Measurements from ENCODE around the gene GAB4. TPM values are rescaled to one million over a fixed set of nuclear protein-coding genes. Genes with fewer than 3 reads are reported as not detected.
"Not testable (repeated sequence)": the region's sequence is repeated elsewhere in the genome, so short reads cannot be mapped to it uniquely, and the experiment has no call there.

The GAB4 gene
- total and polyA plus RNA-seq, 8 donors = not detected

DNA sequence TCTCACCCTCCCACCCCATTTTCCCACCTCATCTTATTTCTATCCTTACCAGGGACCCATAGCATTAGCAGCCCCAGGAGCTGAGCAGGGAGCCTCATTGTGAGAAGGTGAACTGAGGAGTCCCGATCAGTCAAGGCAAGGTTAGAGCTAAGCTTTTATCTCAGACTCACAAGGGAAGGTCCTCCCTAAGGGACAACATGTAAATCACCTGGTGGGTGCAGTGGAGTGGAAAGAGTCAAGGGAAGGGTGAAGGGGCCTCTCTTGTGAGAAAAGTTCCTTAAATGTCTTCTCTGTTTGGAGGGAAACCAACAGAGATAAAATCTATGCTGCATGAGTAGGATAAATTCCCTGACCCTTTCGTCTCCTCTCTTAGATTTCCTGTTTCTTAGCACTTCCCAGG is 85.9 kb downstream of the GAB4 start:
- no peak for DNase-seq
- intact Hi-C loops (cut with DNase I; ENCODE audit: low total_unique reads) = loop anchor here (10.0 kb wide), 1 partner anchor 133 kb away; no protein-coding TSS in a partner anchor
- no peak for TF ChIP-seq POLR2A (IDR thresholded peaks at IDR 0.05)
- no peak for TF ChIP-seq CTCF (IDR thresholded peaks at IDR 0.05)
- TF ChIP-seq EP300 (IDR thresholded peaks at IDR 0.05) = no peak
- TF ChIP-seq POLR2AphosphoS5 (IDR thresholded peaks at IDR 0.05) = no peak

GRCh38 chr22:16917144-16918003 is 90.6 kb downstream of the GAB4 start:
- Histone ChIP-seq H3K36me3 (no peaks in the 10 kb centered on the region), H3K4me1 (no peaks in the 10 kb centered on the region), H3K27ac (no peak overlapping the region), H3K9me3 (no peaks in the 10 kb centered on the region), H3K27me3 (peaks cover 0 to 35% (median 3%) of the 10 kb centered on the region in 3 donors), H3K4me3 (no peak overlapping the region)
- peak; percentile 75 to 78 for DNase-seq
- TF ChIP-seq POLR2A (IDR thresholded peaks at IDR 0.05) (no peak), CTCF (IDR thresholded peaks at IDR 0.05) (peak in 4 of 7 experiments; percentile 48 to 56 (median 48))
- 22 to 28% (median 25%) methylated on average over 16 of the region's 16 CpGs for WGBS, 5 donors
- intact Hi-C loops (cut with DNase I; ENCODE audit: low total_unique reads) = no loop called here

More for the DNA sequence above, 85.9 kb downstream of the GAB4 start:
- H3K36me3 ChIP-seq = no peaks in the 10 kb centered on the region
- H3K27ac ChIP-seq = no peak overlapping the region
- H3K4me3 ChIP-seq = no peak overlapping the region
- 32 to 50% (median 35%) methylated on average over 2 of the region's 2 CpGs for WGBS, 5 donors
- no peaks in the 10 kb centered on the region for H3K4me1 ChIP-seq
- peaks cover 0 to 35% (median 4%) of the 10 kb centered on the region in 3 donors for H3K27me3 ChIP-seq
- H3K9me3 ChIP-seq = no peaks in the 10 kb centered on the region

GRCh38 chr22:16915701-16916100 is 92.3 kb downstream of the GAB4 start:
- intact Hi-C loops (cut with DNase I; ENCODE audit: low total_unique reads) = no loop called here
- 61 to 75% (median 72%) methylated on average over 2 of the region's 2 CpGs for WGBS, 5 donors
- Histone ChIP-seq H3K27ac (no peak overlapping the region), H3K9me3 (no peaks in the 10 kb centered on the region), H3K4me1 (no peaks in the 10 kb centered on the region), H3K4me3 (no peak overlapping the region), H3K36me3 (no peaks in the 10 kb centered on the region), H3K27me3 (peaks cover 0 to 34% (median 8%) of the 10 kb centered on the region in 3 donors)
- no peak for DNase-seq
- TF ChIP-seq EP300 (IDR thresholded peaks at IDR 0.05) (no peak), POLR2AphosphoS5 (IDR thresholded peaks at IDR 0.05) (no peak), CTCF (IDR thresholded peaks at IDR 0.05) (no peak), POLR2A (IDR thresholded peaks at IDR 0.05) (no peak)

DNA sequence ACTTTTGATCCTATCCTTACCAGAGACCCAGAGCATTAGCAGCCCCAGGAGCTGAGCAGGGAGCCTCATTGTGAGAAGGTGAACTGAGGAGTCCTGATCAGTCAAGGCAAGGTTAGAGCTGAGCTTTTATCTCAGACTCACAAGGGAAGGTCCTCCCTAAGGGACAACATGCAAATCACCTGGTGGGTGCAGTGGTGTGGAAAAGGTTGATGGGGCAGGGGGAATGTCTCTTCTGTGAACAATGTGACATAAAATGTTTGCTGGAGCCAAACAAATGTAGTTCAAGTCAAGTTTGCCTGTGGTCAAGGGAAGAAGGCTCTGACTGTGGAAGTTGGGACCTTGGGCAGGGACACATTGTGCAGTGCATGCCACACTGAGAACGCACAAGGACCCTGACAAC is 93.1 kb downstream of the GAB4 start:
- H3K27ac ChIP-seq; H3K4me1 ChIP-seq; H3K9me3 ChIP-seq; H3K36me3 ChIP-seq; H3K4me3 ChIP-seq; DNase-seq; intact Hi-C loops (cut with DNase I; ENCODE audit: low total_unique reads): not testable (repeated sequence)
- peaks cover 0 to 34% (median 8%) of the 10 kb centered on the region in 3 donors for H3K27me3 ChIP-seq
- WGBS, 5 donors = 57 to 71% (median 67%) methylated on average over 1 of the region's 1 CpG

DNA sequence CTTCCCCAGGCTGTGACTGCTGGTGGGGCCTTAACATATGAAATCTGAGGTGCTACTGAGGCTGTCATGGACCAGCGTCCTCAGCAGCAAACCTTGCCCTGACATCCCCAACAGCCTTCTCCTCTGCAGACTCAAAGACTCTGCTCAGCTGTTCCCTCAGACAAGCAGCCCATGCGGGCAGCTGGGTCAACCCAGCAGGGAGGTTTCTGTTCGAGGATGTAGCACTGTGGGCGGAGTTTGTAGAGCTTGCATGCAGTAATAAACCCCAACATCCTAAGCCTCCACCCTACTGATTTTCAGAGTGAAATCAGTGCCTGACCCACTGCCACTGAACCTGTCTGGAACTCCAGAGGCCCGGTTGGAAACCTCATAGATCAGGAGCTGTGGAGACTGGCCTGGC is 94.0 kb downstream of the GAB4 start:
- no peaks in the 10 kb centered on the region for H3K4me1 ChIP-seq
- peaks cover 0 to 34% (median 8%) of the 10 kb centered on the region in 3 donors for H3K27me3 ChIP-seq
- no peak for DNase-seq
- no peak overlapping the region for H3K27ac ChIP-seq
- H3K36me3 ChIP-seq = no peaks in the 10 kb centered on the region
- no peaks in the 10 kb centered on the region for H3K9me3 ChIP-seq
- WGBS, 5 donors = 33 to 54% (median 44%) methylated on average over 5 of the region's 5 CpGs
- TF ChIP-seq POLR2AphosphoS5 (IDR thresholded peaks at IDR 0.05) (no peak), CTCF (IDR thresholded peaks at IDR 0.05) (no peak), EP300 (IDR thresholded peaks at IDR 0.05) (no peak), POLR2A (IDR thresholded peaks at IDR 0.05) (no peak)
- intact Hi-C loops (cut with DNase I; ENCODE audit: low total_unique reads) = no loop called here
- no peak overlapping the region for H3K4me3 ChIP-seq

Measured in stomach (tissue), 9 donors.